DOHH2 (cell line): ENCODE results near the gene RARA.

Source experiments
- CTCF ChIP-seq: fragments of 200-600 bp; sonication (generic); IDR thresholded peaks from one replicate; pipeline ENCODE4 v1.5.1; 2014; ENCODE audit warnings: antibody characterized with exemption, mild to moderate bottlenecking, low read depth, low read length; ENCODE audit not compliant: poor library complexity, severe bottlenecking
- EZH2phosphoT487 ChIP-seq: fragments of 200-600 bp; sonication (generic); IDR thresholded peaks from 2 replicates; pipeline ENCODE4 v1.6.1; 2017; ENCODE audit warnings: borderline replicate concordance, mild to moderate bottlenecking, antibody characterized with exemption, low read length, moderate library complexity, mixed read lengths

- TF ChIP-seq CTCF (no peak), EZH2phosphoT487 (no peak)
Measured at GRCh38 chr17:40327244-40327729, 18.3 kb downstream of the RARA start.
